GM18526 (cell line): ENCODE measurements around the gene ADAMTS4.

Experiments used
- POLR2A ChIP-seq: IDR thresholded peaks from 3 replicates; pipeline ENCODE4 v1.6.1; 2011; ENCODE audit not compliant: insufficient read length; ENCODE audit errors: extremely low read depth

Gene ADAMTS4

DNA sequence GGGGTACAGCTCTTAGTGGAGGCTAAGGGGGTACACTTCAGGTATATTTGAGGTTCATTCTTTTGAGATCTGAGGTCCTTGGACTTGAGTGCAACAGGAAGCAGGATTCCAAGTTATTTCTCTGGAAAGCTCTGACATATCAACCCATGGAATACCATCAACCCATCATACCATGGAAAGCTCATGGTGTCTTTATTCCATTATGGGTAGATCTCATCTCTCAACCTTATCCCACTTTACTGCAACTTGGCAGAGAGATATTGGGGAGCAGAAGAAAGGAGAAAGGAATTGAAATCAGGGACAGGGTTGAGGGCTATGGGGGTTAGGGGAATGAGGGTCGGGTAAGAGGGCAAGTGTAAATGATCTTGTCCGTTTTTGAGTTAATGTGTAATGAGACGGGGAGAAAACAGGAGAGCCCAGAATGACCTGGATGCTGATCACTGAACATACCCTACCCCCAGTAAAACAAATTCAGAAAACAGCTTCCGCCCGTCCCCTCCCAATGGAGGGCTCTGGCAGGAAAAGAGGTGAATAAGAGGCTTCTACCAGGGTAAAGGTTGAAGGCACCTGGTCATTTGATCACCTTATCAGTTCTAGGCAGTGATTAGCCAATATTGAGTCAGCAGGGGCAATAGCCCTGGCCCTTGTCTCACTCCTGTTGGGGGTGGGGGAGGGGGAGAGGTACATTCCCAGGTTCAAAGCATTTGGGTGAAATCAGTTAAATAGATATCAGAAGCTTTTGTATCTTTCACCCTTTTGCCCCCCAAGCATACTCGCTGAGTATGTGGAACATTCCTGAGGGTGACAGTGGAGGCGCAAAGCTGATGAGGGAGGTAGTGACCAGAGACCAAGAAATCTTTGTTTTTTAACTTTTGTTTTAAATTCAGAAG, 25.2 kb upstream of the ADAMTS4 start:
- TF ChIP-seq POLR2A = no peak

DNA sequence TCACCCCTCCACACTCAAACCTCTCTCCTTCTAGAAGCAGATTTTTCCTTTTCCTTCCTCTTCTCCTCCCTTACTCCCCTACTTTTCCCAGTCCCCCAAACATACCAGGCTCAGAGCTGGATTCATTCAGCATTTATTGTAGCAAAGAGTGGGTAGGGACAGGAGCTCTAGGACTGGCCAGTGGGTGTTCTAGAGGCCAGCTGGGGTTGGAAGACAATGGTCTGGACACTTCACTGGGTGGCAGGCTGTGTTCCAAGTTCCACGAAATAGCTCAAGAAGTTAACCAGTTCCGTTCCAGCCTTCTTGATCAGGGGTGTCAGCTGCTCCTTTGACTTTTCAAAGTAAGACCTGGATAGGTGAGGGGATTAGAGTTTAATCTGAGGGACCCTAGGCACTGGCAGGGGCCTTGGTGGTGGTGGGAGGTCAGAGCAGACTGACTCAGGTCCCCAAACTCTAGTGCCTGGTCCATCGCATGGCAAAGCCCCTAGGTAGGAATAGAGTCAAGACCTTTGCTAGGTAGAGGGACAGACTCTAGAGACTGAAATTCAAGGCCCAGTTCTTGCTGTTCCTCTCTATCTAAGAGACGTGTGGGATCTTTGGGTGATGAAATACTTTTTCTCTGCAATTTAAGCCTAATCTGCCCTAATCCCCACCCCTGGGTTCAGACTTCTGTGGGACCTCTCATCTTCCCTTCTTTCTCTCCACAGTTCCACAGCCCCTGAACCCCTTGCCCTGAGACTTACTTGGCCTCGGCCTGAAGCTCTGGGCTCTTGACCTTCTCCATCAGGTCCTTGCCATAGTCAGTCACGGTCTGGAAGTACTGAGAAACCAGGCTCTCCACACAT, 23.5 kb upstream of the ADAMTS4 start:
- no peak for TF ChIP-seq POLR2A

DNA sequence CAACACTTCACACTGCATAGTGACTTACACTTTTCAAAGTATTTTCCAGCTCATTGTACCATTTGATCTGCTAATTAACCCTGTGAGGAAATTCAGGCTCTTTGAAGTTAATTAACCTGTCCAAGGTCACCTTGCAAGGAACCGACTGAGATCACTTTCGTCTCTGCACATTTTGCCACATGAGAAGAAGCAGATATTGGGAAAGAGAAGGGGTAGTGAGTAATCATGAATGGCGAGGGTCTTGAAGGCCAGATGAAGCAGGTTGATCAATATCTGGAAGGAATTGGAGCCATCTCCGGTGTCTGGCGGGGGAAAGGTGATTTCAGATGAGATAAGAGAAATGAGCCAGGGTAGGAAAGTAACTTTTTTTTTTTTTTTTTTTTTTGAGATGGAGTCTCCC, 21.1 kb upstream of the ADAMTS4 start:
- TF ChIP-seq POLR2A = no peak

DNA sequence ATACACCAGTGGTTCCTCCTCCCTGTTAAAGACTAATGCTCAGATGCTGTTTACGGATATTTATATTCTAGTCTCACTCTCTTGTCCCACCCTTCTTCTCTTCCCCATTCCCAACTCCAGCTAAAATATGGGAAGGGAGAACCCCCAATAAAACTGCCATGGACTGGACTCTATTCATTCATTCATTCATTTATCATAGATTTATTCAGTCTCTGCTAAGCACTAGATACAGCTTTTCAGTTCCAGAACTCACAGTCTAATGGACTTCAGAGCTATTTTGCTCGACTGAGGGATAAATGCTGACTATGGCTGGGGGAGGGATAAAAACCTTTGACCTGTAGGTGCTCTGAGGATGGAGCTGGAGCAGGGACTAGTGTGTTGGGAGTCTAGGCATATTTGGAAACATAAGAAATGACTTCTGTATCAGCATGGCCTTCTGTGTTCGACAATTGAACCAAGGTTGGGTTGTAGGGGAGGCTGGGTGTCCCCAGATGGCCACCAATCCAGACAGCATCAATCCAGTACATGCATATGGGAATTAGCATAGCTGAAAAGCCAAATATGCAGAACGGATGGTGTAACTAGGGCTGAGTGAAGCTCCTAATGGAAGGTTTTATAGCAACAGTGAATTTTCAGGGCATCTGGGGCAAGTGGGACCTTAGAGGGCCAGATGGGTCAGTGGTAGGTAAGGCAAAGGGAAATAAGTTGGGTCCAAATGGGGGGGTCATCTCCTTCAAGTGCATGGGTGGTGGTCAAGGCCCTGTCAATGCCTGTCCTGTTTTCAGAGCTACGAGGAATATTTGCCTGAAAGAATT, 20.4 kb upstream of the ADAMTS4 start:
- no peak for TF ChIP-seq POLR2A

DNA sequence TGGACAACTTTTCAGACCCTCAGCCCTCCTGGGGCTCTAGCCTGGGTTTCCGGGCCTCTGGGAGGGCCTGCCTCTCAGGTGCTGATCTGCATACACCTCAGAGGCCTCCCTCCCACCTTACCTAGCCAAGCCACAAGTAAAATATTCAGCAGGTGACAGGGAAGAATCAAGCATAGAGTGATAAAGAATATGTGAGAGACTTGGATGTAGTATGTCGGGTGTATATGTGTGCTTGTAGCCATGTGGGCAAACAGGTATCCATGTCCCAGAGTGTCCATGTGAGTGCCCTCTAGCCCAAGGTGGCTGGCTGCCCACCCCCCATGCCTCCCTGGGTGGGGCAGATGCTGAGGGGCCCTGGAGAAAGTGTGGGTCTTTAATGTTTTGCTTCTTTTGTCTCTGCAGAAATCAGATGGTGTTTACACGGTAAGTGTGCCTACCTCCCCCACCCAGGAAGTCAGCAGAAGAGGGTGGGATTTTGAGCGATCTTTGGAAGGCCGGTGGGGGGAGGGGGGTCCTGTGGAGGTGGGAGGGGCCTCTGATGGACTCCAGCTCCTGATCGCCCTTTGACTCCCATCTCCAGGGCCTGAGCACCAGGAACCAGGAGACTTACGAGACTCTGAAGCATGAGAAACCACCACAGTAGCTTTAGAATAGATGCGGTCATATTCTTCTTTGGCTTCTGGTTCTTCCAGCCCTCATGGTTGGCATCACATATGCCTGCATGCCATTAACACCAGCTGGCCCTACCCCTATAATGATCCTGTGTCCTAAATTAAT, 19.6 kb upstream of the ADAMTS4 start:
- no peak for TF ChIP-seq POLR2A

DNA sequence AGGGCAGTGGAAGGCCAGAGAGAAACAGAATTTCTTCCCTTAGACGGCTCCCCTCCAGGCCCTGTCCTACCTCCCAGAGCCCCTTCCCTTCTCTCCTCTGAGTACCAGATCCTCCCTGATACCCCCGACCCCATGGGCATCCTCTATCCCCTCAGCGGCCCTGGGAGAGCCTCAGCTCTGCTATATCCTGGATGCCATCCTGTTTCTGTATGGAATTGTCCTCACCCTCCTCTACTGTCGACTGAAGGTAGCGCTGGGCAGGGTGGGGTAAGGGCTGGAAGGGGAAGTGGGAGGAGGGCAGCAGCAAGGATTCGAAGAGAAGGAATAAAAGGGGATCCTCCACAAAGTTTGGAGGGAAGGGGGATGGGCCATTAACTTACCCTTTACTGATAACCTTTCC, 19.0 kb upstream of the ADAMTS4 start:
- TF ChIP-seq POLR2A = no peak

DNA sequence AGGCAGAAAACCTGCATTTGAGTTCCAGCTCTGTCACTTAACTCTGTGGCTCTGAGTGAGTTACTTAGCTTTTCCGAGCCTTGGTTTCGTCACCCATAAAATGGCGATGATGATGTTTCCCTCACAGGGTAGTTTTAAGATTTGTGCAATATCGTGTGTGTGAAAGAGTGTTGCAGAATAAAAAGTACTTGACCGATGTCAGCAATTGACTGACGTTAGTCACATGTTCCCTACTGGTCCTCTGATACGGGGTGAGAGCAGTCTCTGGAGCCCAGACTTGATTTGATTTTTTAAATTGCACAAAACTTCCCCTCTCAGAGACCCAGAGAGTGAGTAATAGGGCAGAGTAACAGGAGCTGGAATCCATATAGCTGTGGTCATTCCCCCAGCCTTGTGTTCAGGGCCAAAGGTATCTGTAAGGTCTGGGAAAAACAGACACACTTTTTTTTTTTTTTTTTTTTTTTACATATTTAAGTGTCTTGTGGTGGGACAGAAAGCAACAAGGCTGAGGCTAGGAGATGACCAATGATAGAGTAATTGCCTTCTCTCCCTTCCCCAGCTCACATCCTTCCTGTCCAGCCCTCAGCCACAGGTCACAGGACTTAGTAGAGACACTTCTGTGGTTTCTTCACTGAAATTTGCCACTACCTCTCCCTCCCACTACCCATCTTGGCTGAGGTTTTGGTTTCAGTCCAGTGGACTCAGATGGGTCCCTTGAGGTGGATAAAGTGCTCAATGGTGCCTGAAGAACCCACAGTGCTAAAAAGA, 18.3 kb upstream of the ADAMTS4 start:
- TF ChIP-seq POLR2A = no peak

DNA sequence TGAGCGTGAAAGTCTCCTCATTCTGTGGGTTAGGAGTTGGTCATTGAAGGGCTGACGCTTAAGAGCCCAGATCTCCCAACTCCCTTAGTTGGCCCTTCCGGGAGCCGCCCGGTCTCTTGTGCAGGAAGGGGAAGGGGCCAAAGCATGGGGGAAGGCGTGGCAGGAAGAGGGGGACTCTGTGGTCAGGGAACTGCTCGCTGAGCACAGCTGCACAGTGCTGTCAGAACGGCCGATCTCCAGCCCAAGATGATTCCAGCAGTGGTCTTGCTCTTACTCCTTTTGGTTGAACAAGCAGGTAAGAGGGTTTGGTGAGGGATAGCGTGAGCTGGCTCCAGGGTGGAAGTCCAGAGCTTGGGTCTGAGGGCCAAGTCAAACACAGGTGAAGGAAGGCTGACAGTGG, 16.2 kb upstream of the ADAMTS4 start, which contains the start of gene FCER1G:
Gene FCER1G (plus strand): TSS at position 220 of the 400 bp plus-strand sequence. CDS start 27 bp downstream, at position 247.
- no peak for TF ChIP-seq POLR2A

DNA sequence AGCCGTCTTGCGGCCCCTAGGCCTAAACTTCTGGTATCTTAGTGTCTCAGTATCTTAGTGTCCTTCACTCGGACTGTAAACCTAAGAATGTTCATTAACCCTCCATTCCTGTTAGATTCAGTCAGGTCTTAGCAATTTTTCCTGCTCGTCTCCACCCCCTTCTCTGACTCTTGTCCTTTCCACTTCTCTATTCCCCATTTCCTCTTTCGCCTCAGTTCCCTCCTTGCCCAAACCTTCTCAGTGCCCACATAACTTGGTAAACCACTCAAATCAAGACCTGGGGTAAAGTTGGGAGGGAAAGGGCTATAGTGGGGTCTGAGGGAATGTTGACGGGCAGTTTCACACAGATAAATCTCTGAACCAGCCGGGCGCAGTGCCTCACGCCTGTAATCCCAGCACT, 15.5 kb upstream of the ADAMTS4 start:
- TF ChIP-seq POLR2A = no peak

DNA sequence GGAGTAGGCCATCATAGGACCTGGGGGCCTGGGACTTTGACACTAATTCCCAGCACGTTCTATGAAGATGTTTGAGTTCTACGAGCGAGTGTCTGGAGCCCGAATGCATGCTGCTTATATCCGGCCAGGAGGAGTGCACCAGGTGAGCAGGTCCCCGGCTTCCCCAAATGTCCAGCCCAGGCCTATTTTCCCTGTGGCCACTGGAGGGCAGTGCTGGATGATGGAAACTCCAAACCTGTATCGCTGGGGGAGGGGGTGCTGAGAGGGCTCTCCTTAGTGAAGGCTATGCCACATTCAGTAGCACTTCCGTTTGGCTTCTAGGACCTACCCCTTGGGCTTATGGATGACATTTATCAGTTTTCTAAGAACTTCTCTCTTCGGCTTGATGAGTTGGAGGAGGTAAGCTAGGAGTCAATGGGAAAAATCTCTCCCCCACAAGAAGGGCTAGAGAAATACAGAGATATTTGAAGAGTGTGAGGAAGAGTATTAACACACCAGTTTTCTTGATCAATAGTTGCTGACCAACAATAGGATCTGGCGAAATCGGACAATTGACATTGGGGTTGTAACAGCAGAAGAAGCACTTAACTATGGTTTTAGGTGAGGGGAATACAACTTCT, 11.0 kb upstream of the ADAMTS4 start:
- no peak for TF ChIP-seq POLR2A

DNA sequence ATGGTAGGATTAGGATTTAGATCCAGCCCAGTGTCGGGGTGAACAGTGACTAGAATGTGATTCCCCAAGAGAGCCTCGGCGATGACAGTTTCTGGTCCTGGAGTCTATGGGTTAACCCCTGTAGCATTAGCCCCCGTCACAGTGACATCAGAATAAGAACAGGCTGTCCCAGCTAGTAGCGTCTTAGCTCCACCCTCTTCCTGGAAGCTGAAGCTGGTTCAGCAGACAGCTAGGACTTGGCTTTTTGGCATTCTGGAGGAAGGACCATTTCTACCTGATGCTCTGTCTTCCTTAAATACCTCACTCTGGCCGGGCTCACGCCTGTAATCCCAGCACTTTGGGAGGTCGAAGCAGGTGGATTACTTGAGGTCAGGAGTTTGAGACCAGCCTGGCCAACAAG, 8.3 kb upstream of the ADAMTS4 start:
- TF ChIP-seq POLR2A = no peak

DNA sequence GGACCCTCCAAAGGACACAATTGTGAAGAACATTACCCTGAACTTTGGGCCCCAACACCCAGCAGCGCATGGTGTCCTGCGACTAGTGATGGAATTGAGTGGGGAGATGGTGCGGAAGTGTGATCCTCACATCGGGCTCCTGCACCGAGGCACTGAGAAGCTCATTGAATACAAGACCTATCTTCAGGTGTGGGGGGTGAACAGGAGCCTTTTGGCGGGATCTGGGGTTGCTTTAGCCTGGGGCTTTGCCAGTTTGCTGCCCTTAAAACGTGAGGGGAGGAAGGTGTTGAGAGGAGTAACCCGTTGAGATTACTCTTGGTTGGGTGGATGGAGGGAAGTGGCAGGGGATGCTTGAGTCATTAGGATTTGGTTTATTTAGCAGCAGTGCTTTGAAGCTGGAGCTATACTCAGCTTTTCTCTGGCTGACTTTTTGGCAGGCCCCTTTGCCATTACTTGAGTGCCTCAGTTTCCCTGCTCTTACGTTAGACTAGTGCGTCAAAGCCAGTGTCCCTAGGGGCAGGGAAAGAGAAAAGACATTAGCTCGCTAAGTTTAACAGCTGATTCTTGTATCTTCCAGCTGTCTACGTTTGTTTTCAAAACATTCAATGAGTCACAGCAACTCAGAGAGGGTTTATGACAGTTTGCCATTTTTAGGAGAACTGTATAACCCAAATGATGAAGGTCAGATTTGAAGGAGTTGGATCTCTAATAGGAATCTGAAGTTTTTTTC, 7.7 kb upstream of the ADAMTS4 start:
- TF ChIP-seq POLR2A = no peak
